GM12878 (cell line): ENCODE results near the gene TMUB1. TPM values are rescaled to one million over a fixed set of nuclear protein-coding genes. Genes with fewer than 3 reads are reported as not detected.

Experiments used
- ATAC-seq: fragments of 200-7000 bp; cut with Tn5 transposase; 3 replicates; pipeline ENCODE4 v1.9.1; 2020; ENCODE audit warnings: mild to moderate bottlenecking, moderate library complexity
- BruUV-seq: library from RNA; stranded (reverse); fragments of 400-500 nt; replicated peaks from 2 replicates; lab custom pipeline; 2021; lab: Mats Ljungman, UMichigan
- CTCF ChIA-PET: fragments of 300-600 bp; sonication (Branson Sonifier 250); formaldehyde crosslinking; extraction: SDS; loops from one replicate; lab custom pipeline; 2021; ENCODE audit warnings: inconsistent platforms; lab: Yijun Ruan, JAX
- POLR2A ChIA-PET: fragments of 350-600 bp; formaldehyde crosslinking; extraction: SDS; loops from one replicate; lab custom pipeline; 2021; ENCODE audit warnings: inconsistent platforms; lab: Charles Lee
- RAD21 ChIA-PET: fragments of 300-600 bp; sonication (Branson Sonifier 250); formaldehyde crosslinking; loops from one replicate; lab custom pipeline; 2023; ENCODE audit warnings: antibody characterized with exemption; ENCODE audit not compliant: unreplicated experiment; lab: Charles Lee
- SMC1A ChIA-PET: fragments of 300-600 bp; sonication (Branson Sonifier 250); formaldehyde crosslinking; loops from one replicate; lab custom pipeline; 2023; ENCODE audit not compliant: unreplicated experiment, uncharacterized antibody; lab: Charles Lee
- DNase-seq: peaks from one replicate; pipeline ENCODE4 v3.0.0-alpha.2; 2011; ENCODE audit warnings: low read depth, low spot score
- FAIRE-seq: peaks from 3 replicates; lab custom pipeline; 2011; peaks lifted over from hg19 to GRCh38; lab: Jason Lieb, UNC
- H2AFZ ChIP-seq: 2 replicates; pipeline ENCODE4 v1.6.0; 2011; ENCODE audit warnings: low read depth, low read length, control low read depth; ENCODE audit not compliant: control insufficient read depth
- H3K27ac ChIP-seq: 2 replicates; pipeline ENCODE4 v1.5.1; 2011; ENCODE audit warnings: control low read depth; ENCODE audit not compliant: control insufficient read depth, insufficient read depth
- H3K27me3 ChIP-seq, 2 experiments: replicated peaks in 1 of 2; 2 replicates each; pipeline versions ENCODE4 v1.6.0 to v1.6.1; 2011; ENCODE audit warnings: low read length in 1 of 2; ENCODE audit not compliant: control insufficient read depth in 2 of 2, insufficient read depth in 2 of 2
- H3K36me3 ChIP-seq, 2 experiments: 2 replicates each; pipeline ENCODE4 v1.5.1; 2011; ENCODE audit warnings: low read length in 1 of 2; ENCODE audit not compliant: control insufficient read depth in 2 of 2, insufficient read depth in 2 of 2
- H3K4me1 ChIP-seq: 2 replicates; pipeline ENCODE4 v1.6.1; 2011; ENCODE audit warnings: mild to moderate bottlenecking, low read length, moderate library complexity, mixed read lengths; ENCODE audit not compliant: control insufficient read depth, insufficient read depth
- H3K4me2 ChIP-seq: 2 replicates; pipeline ENCODE4 v1.6.0; 2011; ENCODE audit warnings: control low read depth; ENCODE audit not compliant: control insufficient read depth, insufficient read depth
- H3K4me3 ChIP-seq: fragments of 200-600 bp; sonication (generic); 2 replicates; pipeline ENCODE4 v1.5.1; 2016
- H3K79me2 ChIP-seq: 2 replicates; pipeline ENCODE4 v1.6.0; 2011; ENCODE audit warnings: low read length; ENCODE audit not compliant: control insufficient read depth, insufficient read depth
- H3K9ac ChIP-seq: 2 replicates; pipeline ENCODE4 v1.8.0; 2011; ENCODE audit warnings: low read length, control low read depth, mixed read lengths; ENCODE audit not compliant: control insufficient read depth, insufficient read depth
- H3K9me3 ChIP-seq: replicated peaks from 3 replicates; pipeline ENCODE4 v1.5.1; 2011; ENCODE audit warnings: mild to moderate bottlenecking, low read length; ENCODE audit not compliant: control insufficient read depth, insufficient read depth
- H4K20me1 ChIP-seq: 2 replicates; pipeline ENCODE4 v1.6.0; 2011; ENCODE audit not compliant: control insufficient read depth, insufficient read depth
- CBFB ChIP-seq: IDR thresholded peaks from 2 replicates; pipeline ENCODE4 v1.6.1; 2016; ENCODE audit warnings: antibody characterized with exemption, low read depth
- IRF5 ChIP-seq: fragments of 450-650 bp; IDR thresholded peaks from 2 replicates; pipeline ENCODE4 v1.6.1; 2017; ENCODE audit warnings: borderline replicate concordance
- JUNB ChIP-seq: IDR thresholded peaks from 2 replicates; pipeline ENCODE4 v1.6.1; 2016; ENCODE audit warnings: antibody characterized with exemption, mild to moderate bottlenecking
- MEF2A ChIP-seq: IDR thresholded peaks from 2 replicates; pipeline ENCODE4 v1.6.1; 2011; ENCODE audit warnings: low read depth, mild to moderate bottlenecking, low read length, moderate library complexity; ENCODE audit not compliant: insufficient read depth
- SMAD5 ChIP-seq: IDR thresholded peaks from 2 replicates; pipeline ENCODE4 v1.6.1; 2016; ENCODE audit warnings: antibody characterized with exemption, low read depth
- ZNF274 ChIP-seq: IDR thresholded peaks from one replicate; pipeline ENCODE4 v1.8.0; 2011; ENCODE audit not compliant: insufficient read length, insufficient read depth
- WGBS: methylation state at CpG from one replicate; pipeline ENCODE4 v1.1.6; 2016; ENCODE audit warnings: low lambda C conversion rate; ENCODE audit not compliant: insufficient replicate concordance, insufficient coverage; ENCODE audit errors: missing lambda C conversion rate; 5-methylcytosine and 5-hydroxymethylcytosine counted together
- in situ Hi-C: fragments of 300-500 bp; cut with MboI; formaldehyde crosslinking; loops from 9 replicates; pipeline ENCODE4 v1.14.3; 2018; ENCODE audit warnings: mixed read lengths
- intact Hi-C: fragments of 100-400 bp; cut with micrococcal nuclease; formaldehyde crosslinking; loops from one replicate; pipeline ENCODE4 v1.14.2; 2022; ENCODE audit not compliant: unreplicated experiment
- polyA plus RNA-seq, 11 experiments: library from polyadenylated mRNA; depleted of rRNA in 4 of 11; unstranded in 6 of 11; stranded (reverse) in 5 of 11; fragments of >200 nt; fragmentation: Nextera tagmentation in 4 of 11; fragmentation: Illumina TruSeq in 1 of 11; extraction: Ambion mirVana in 4 of 11; extraction: Trizol in 1 of 11; gene quantifications; 1 replicate in 1 of 11; 2 replicates in 10 of 11; pipeline versions ENCODE4 v1.2.1 to v1.2.3, GENCODE V29; 2011 to 2016; ENCODE audit warnings: inconsistent platforms in 2 of 11, missing spikeins in 2 of 11, low read depth in 1 of 11
- total RNA-seq, 4 experiments: library from RNA; depleted of rRNA in 3 of 4; stranded (reverse); fragments of >200 nt in 3 of 4; fragmentation: Illumina TruSeq in 1 of 4; extraction: Trizol in 1 of 4; gene quantifications; 2 replicates each; pipeline versions ENCODE4 v1.2.1 to v1.2.3, GENCODE V29; 2013 to 2021

Gene TMUB1
- total and polyA plus RNA-seq, 10 of the 15 experiments (the other 5 are each of a cell fraction or from before 2014, with no cell fraction given), result 0.27 to 79.5 (median 41.3) TPM; not detected in 1

GRCh38 chr7:151038951-151039849, 44.1 kb downstream of the TMUB1 start:
- TF ChIP-seq MEF2A (no peak), SMAD5 (no peak), IRF5 (no peak), JUNB (no peak), ZNF274 (no peak), CBFB (no peak)
- TF ChIP-seq, all 136 proteins: peak for 0
- ChIA-PET CTCF (interaction anchor here (1.2 kb wide), 1 partner anchor 10 kb away, joined by 3 read pairs; no protein-coding TSS in a partner anchor), RAD21 (no interaction called here), POLR2A (interaction anchor here (0.6 kb wide), 1 partner anchor 51 kb away, joined by 4 read pairs; no protein-coding TSS in a partner anchor), SMC1A (no interaction called here)
- no peak overlapping the region for H3K4me2 ChIP-seq
- FAIRE-seq (no peak), ATAC-seq (peak; percentile 78), DNase-seq (no peak)
- H3K36me3 ChIP-seq, result no peaks in the 10 kb centered on the region; a peak in 1 of 4 replicates
- no peaks in the 10 kb centered on the region for H3K79me2 ChIP-seq
- H2AFZ ChIP-seq, result no peak overlapping the region
- WGBS, result 63% methylated on average over 12 of the region's 12 CpGs
- H3K4me1 ChIP-seq, result no peaks in the 10 kb centered on the region
- no peaks in the 10 kb centered on the region for H4K20me1 ChIP-seq
- H3K9ac ChIP-seq, result no peak overlapping the region
- H3K27ac ChIP-seq, result no peak overlapping the region
- H3K27me3 ChIP-seq, result no peaks in the 10 kb centered on the region
- BruUV-seq, result no TSS peak
- in situ Hi-C loops (no loop called here), intact Hi-C loops (no loop called here)
- no peak overlapping the region for H3K4me3 ChIP-seq
- no peaks in the 10 kb centered on the region for H3K9me3 ChIP-seq
